Trophoblast cell (in vitro differentiated cells and primary cell): ENCODE results near the gene BBS5.

ENCODE experiments used
- DNase-seq, 2 donors: peaks; one replicate each; pipeline ENCODE4 v3.0.0-alpha.2; 2016
- H2AFZ ChIP-seq: 2 replicates; pipeline ENCODE4 v1.6.1; 2013; ENCODE audit warnings: low read length, moderate library complexity, mild to moderate bottlenecking; ENCODE audit not compliant: insufficient read depth, poor library complexity
- H2AK5ac ChIP-seq: 2 replicates; pipeline ENCODE4 v1.6.1; 2013; ENCODE audit warnings: mild to moderate bottlenecking, low read length
- H2BK120ac ChIP-seq: 2 replicates; pipeline ENCODE4 v1.6.1; 2013; ENCODE audit warnings: low read length, mild to moderate bottlenecking, moderate library complexity; ENCODE audit not compliant: insufficient read depth, poor library complexity
- H2BK12ac ChIP-seq: 2 replicates; pipeline ENCODE4 v1.6.1; 2013; ENCODE audit warnings: mild to moderate bottlenecking, low read length, moderate library complexity
- H2BK5ac ChIP-seq: 2 replicates; pipeline ENCODE4 v1.6.1; 2013; ENCODE audit warnings: low read length, low read depth, moderate library complexity, mild to moderate bottlenecking; ENCODE audit not compliant: poor library complexity
- H3K14ac ChIP-seq: 2 replicates; pipeline ENCODE4 v1.6.1; 2013; ENCODE audit warnings: mild to moderate bottlenecking, low read length
- H3K18ac ChIP-seq: 2 replicates; pipeline ENCODE4 v1.6.1; 2013; ENCODE audit warnings: mild to moderate bottlenecking, low read length
- H3K23ac ChIP-seq: 2 replicates; pipeline ENCODE4 v1.6.1; 2013; ENCODE audit warnings: low read length
- H3K27ac ChIP-seq: 2 replicates; pipeline ENCODE4 v1.5.1; 2013; ENCODE audit warnings: low read depth, mild to moderate bottlenecking, inconsistent platforms, low read length, moderate library complexity
- H3K27me3 ChIP-seq: 2 replicates; pipeline ENCODE4 v1.6.1; 2013; ENCODE audit warnings: inconsistent platforms, mild to moderate bottlenecking, low read length, moderate library complexity; ENCODE audit not compliant: insufficient read depth
- H3K36me3 ChIP-seq, 2 experiments: 1 replicate in 1 of 2; 2 replicates in 1 of 2; pipeline ENCODE4 v1.6.1; 2013; ENCODE audit warnings: low read length in 2 of 2, mild to moderate bottlenecking in 2 of 2, moderate library complexity in 1 of 2; ENCODE audit not compliant: insufficient read depth in 2 of 2, control insufficient read depth in 1 of 2
- H3K4ac ChIP-seq: 2 replicates; pipeline ENCODE4 v1.6.1; 2013; ENCODE audit warnings: low read depth, mild to moderate bottlenecking, low read length, moderate library complexity
- H3K4me1 ChIP-seq, 2 experiments: 1 replicate in 1 of 2; 2 replicates in 1 of 2; pipeline ENCODE4 v1.6.1; 2013; ENCODE audit warnings: low read length in 2 of 2, mild to moderate bottlenecking in 2 of 2, moderate library complexity in 1 of 2; ENCODE audit not compliant: insufficient read depth in 2 of 2, control insufficient read depth in 1 of 2
- H3K4me2 ChIP-seq: 2 replicates; pipeline ENCODE4 v1.6.1; 2013; ENCODE audit warnings: inconsistent platforms, mild to moderate bottlenecking, low read length, moderate library complexity
- H3K4me3 ChIP-seq: 2 replicates; pipeline ENCODE4 v1.5.1; 2013; ENCODE audit warnings: mild to moderate bottlenecking, low read depth, low read length, inconsistent platforms
- H3K79me1 ChIP-seq: one replicate; pipeline ENCODE4 v1.6.1; 2013; ENCODE audit warnings: low read length
- H3K79me2 ChIP-seq: 2 replicates; pipeline ENCODE4 v1.6.1; 2013; ENCODE audit warnings: low read length, mild to moderate bottlenecking; ENCODE audit not compliant: control insufficient read depth, insufficient read depth, poor library complexity
- H3K9ac ChIP-seq: 2 replicates; pipeline ENCODE4 v1.6.1; 2013; ENCODE audit warnings: mild to moderate bottlenecking, low read length
- H3K9me3 ChIP-seq: 2 replicates; pipeline ENCODE4 v1.6.1; 2013; ENCODE audit warnings: low read depth, mild to moderate bottlenecking, control low read depth, inconsistent platforms, low read length; ENCODE audit not compliant: insufficient read depth
- H4K12ac ChIP-seq: 2 replicates; pipeline ENCODE4 v1.6.1; 2013; ENCODE audit warnings: low read depth, mild to moderate bottlenecking, low read length, moderate library complexity
- H4K8ac ChIP-seq: 2 replicates; pipeline ENCODE4 v1.6.1; 2013; ENCODE audit warnings: low read depth, mild to moderate bottlenecking, low read length, moderate library complexity
- H4K91ac ChIP-seq: one replicate; pipeline ENCODE4 v1.6.1; 2013; ENCODE audit warnings: low read depth, mild to moderate bottlenecking, low read length, moderate library complexity
- WGBS: extraction: QIAGEN DNeasy Blood & Tissue Kit; methylation state at CpG from one replicate; pipeline ENCODE4 v1.1.7; 2013; ENCODE audit warnings: missing lambda C conversion rate; ENCODE audit not compliant: insufficient read length, insufficient coverage; ENCODE audit errors: extremely low coverage; 5-methylcytosine and 5-hydroxymethylcytosine counted together

BBS5 gene

DNA sequence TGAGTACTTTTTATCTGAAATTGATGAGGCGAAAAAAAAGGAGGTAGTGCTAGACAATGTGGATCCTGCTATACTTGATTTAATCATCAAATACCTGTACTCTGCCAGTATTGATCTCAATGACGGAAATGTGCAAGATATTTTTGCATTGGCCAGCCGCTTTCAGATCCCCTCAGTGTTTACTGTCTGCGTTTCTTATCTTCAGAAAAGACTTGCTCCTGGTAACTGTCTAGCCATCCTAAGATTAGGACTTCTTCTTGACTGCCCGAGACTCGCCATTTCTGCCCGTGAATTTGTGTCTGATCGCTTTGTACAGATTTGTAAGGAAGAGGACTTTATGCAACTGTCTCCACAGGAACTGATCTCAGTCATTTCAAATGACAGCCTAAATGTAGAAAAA is 30.7 kb downstream of the BBS5 start:
- Histone ChIP-seq H3K14ac (no peak overlapping the region), H4K12ac (no peak overlapping the region), H3K4me1 (no peaks in the 10 kb centered on the region), H3K9ac (no peak overlapping the region), H3K27ac (no peak overlapping the region), H3K36me3 (peaks cover 0 to 3% of the 10 kb centered on the region in 2 experiments), H3K79me2 (no peaks in the 10 kb centered on the region), H3K4ac (no peak overlapping the region), H3K4me2 (no peak overlapping the region), H3K4me3 (no peak overlapping the region), H2BK120ac (no peak overlapping the region), H3K23ac (no peak overlapping the region), H3K27me3 (no peaks in the 10 kb centered on the region), H2BK5ac (no peak overlapping the region), H3K9me3 (no peaks in the 10 kb centered on the region), H2BK12ac (no peak overlapping the region), H3K18ac (no peak overlapping the region), H2AK5ac (no peak overlapping the region), H3K79me1 (no peaks in the 10 kb centered on the region), H2AFZ (no peak overlapping the region), H4K8ac (no peak overlapping the region), H4K91ac (no peak overlapping the region)
- WGBS, result no CpG with 5 or more reads among the region's 8 CpGs
- DNase-seq, result no peak

DNA sequence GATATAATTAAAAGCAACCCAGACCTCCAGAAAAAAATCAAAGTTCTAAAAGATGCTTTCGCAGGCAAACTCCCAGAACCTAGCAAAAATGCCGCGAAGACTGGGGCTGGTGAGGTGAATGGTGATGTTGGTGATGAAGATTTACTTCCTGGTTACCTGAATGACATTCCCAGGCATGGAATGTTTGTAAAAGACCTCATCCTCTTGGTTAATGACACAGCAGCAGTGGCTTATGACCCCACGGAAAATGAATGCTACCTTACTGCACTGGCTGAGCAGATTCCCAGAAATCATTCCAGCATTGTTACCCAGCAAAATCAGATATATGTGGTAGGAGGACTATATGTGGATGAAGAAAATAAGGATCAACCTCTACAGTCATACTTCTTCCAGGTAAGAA is 31.2 kb downstream of the BBS5 start:
- Histone ChIP-seq H2BK12ac (no peak overlapping the region), H3K27ac (no peak overlapping the region)

DNA sequence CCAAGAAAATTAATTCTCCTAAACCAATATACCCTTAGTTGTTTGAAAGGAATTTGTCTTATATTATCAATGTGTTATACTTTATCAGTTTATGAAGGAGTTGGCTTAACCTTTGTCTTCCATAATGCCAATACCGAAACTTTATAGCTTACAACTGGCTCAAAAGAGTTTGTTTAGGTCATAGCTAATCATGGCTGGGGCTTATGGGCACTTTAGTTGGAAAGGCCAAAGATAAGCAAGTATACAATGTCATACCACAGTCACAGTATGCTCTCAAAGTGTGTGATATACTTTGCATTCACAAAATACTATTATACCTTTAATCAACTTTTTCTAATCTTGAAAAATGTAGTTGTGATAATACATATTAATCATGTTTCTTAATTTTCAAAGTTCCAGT is 32.5 kb downstream of the BBS5 start:
- H3K23ac ChIP-seq, result no peak overlapping the region
- H3K9me3 ChIP-seq, result no peaks in the 10 kb centered on the region
- no peaks in the 10 kb centered on the region for H3K79me1 ChIP-seq
- no peak overlapping the region for H2BK5ac ChIP-seq
- H3K27me3 ChIP-seq, result no peaks in the 10 kb centered on the region
- no peak overlapping the region for H2AFZ ChIP-seq
- no peak overlapping the region for H4K91ac ChIP-seq
- no peaks in the 10 kb centered on the region for H3K79me2 ChIP-seq
- no peak overlapping the region for H3K4ac ChIP-seq
- no peak overlapping the region for H4K12ac ChIP-seq
- no peak for DNase-seq
- H3K14ac ChIP-seq, result no peak overlapping the region
- no peaks in the 10 kb centered on the region for H3K36me3 ChIP-seq
- no peak overlapping the region for H3K4me2 ChIP-seq
- no peak overlapping the region for H2BK12ac ChIP-seq
- H3K9ac ChIP-seq, result no peak overlapping the region
- H4K8ac ChIP-seq, result no peak overlapping the region
- H2BK120ac ChIP-seq, result no peak overlapping the region
- H3K27ac ChIP-seq, result no peak overlapping the region
- no peak overlapping the region for H2AK5ac ChIP-seq
- no peak overlapping the region for H3K18ac ChIP-seq
- H3K4me1 ChIP-seq, result no peaks in the 10 kb centered on the region
- no CpG with 5 or more reads among the region's 1 CpG for WGBS
- no peak overlapping the region for H3K4me3 ChIP-seq

More for the DNA sequence above, 31.2 kb downstream of the BBS5 start:
- DNase-seq, result no peak
- H3K4ac ChIP-seq, result no peak overlapping the region
- H2BK120ac ChIP-seq, result no peak overlapping the region
- H3K79me1 ChIP-seq, result no peaks in the 10 kb centered on the region
- H3K36me3 ChIP-seq, result peaks cover 0 to 1% of the 10 kb centered on the region in 2 experiments
- no peak overlapping the region for H3K9ac ChIP-seq
- no CpG with 5 or more reads among the region's 4 CpGs for WGBS
- no peak overlapping the region for H3K18ac ChIP-seq
- H3K9me3 ChIP-seq, result no peaks in the 10 kb centered on the region
- H2AFZ ChIP-seq, result no peak overlapping the region
- no peak overlapping the region for H4K12ac ChIP-seq
- H3K23ac ChIP-seq, result no peak overlapping the region
- H4K91ac ChIP-seq, result no peak overlapping the region
- no peak overlapping the region for H2BK5ac ChIP-seq
- H3K4me1 ChIP-seq, result no peaks in the 10 kb centered on the region
- H3K14ac ChIP-seq, result no peak overlapping the region
- H3K79me2 ChIP-seq, result no peaks in the 10 kb centered on the region
- H3K27me3 ChIP-seq, result no peaks in the 10 kb centered on the region
- no peak overlapping the region for H3K4me2 ChIP-seq
- no peak overlapping the region for H2AK5ac ChIP-seq
- no peak overlapping the region for H4K8ac ChIP-seq
- no peak overlapping the region for H3K4me3 ChIP-seq

DNA sequence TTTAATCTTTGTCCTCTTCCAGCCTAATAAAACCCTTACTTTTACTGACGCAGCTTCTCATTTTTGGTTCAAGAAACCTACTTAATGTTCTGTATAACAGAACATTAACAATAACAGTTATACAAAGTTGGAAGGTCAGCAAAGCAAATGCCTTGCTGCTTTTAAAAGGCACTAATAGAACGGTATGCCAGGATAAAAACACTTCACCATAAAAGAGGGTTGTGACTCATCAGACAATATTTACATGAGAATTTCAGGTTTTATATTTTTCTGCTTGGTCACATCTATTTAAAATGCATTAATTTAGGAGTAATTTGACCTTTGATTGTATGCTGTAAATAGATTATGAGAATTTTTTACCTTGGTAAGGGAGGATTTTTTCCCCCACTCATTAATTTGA is 33.2 kb downstream of the BBS5 start:
- Histone ChIP-seq H2AK5ac (no peak overlapping the region), H3K4me3 (no peak overlapping the region), H3K14ac (no peak overlapping the region), H2BK12ac (no peak overlapping the region), H2AFZ (no peak overlapping the region), H3K27me3 (no peaks in the 10 kb centered on the region), H3K27ac (no peak overlapping the region), H2BK120ac (no peak overlapping the region), H3K79me1 (no peaks in the 10 kb centered on the region), H4K12ac (no peak overlapping the region), H3K9ac (no peak overlapping the region), H4K8ac (no peak overlapping the region), H2BK5ac (no peak overlapping the region), H3K36me3 (no peaks in the 10 kb centered on the region), H3K4me1 (no peaks in the 10 kb centered on the region), H4K91ac (no peak overlapping the region), H3K18ac (no peak overlapping the region), H3K9me3 (no peaks in the 10 kb centered on the region), H3K79me2 (no peaks in the 10 kb centered on the region), H3K4ac (no peak overlapping the region), H3K23ac (no peak overlapping the region), H3K4me2 (no peak overlapping the region)
- no CpG with 5 or more reads among the region's 2 CpGs for WGBS
- no peak for DNase-seq
